ENCODE results near the gene ABHD16B. TPM values are rescaled to one million over a fixed set of nuclear protein-coding genes. Genes with fewer than 3 reads are reported as not detected.
A peak's percentile ranks its signal among the peaks of the same experiment; 100 is the strongest.

ABHD16B gene
- total RNA-seq, 1 donor = not detected

- Histone ChIP-seq H3K4me3 (ENCODE audit: insufficient read depth, low read length) (no peak overlapping the region), H3K9me3 (ENCODE audit: low read depth, low read length) (no peaks in the 10 kb centered on the region), H2AFZ (ENCODE audit: low read length) (no peak overlapping the region), H3K4me2 (ENCODE audit: insufficient read depth, low read length) (no peak overlapping the region), H3K4me1 (ENCODE audit: insufficient read depth, low read length) (peaks cover 13% of the 10 kb centered on the region), H3K27me3 (ENCODE audit: insufficient read depth, low read length) (peaks cover 15% of the 10 kb centered on the region), H3K79me2 (ENCODE audit: insufficient read depth, low read length) (no peaks in the 10 kb centered on the region), H4K20me1 (ENCODE audit: insufficient read depth, low read length) (no peaks in the 10 kb centered on the region), H3K36me3 (ENCODE audit: insufficient read depth, low read length) (no peaks in the 10 kb centered on the region), H3K27ac (ENCODE audit: low read depth, low read length) (no peak overlapping the region)
- peak; percentile 91 for DNase-seq (ENCODE audit: insufficient read length, low spot score, missing footprints)
- no peak for TF ChIP-seq CTCF (IDR thresholded peaks at IDR 0.05; ENCODE audit: extremely low read depth, low read depth, low read length)
Measured at GRCh38 chr20:63833776-63834490, 27.4 kb upstream of the ABHD16B start.

GRCh38 chr20:63834491-63834880 is 26.8 kb upstream of the ABHD16B start:
- peak overlapping the region; percentile 36 for H3K4me2 ChIP-seq (ENCODE audit: insufficient read depth, low read length)
- DNase-seq (ENCODE audit: insufficient read length, low spot score, missing footprints) = no peak

GRCh38 chr20:63835021-63835858 is 26.1 kb upstream of the ABHD16B start:
- Histone ChIP-seq H2AFZ (ENCODE audit: low read length) (peak overlapping the region; percentile 35), H3K4me3 (ENCODE audit: insufficient read depth, low read length) (no peak overlapping the region), H3K79me2 (ENCODE audit: insufficient read depth, low read length) (no peaks in the 10 kb centered on the region), H3K4me2 (ENCODE audit: insufficient read depth, low read length) (peak overlapping the region; percentile 36), H3K27me3 (ENCODE audit: insufficient read depth, low read length) (peaks cover 3% of the 10 kb centered on the region), H3K36me3 (ENCODE audit: insufficient read depth, low read length) (no peaks in the 10 kb centered on the region), H3K4me1 (ENCODE audit: insufficient read depth, low read length) (peaks cover 10% of the 10 kb centered on the region), H3K27ac (ENCODE audit: low read depth, low read length) (no peak overlapping the region), H4K20me1 (ENCODE audit: insufficient read depth, low read length) (no peaks in the 10 kb centered on the region), H3K9me3 (ENCODE audit: low read depth, low read length) (no peaks in the 10 kb centered on the region)
- peak; percentile 100 for DNase-seq (ENCODE audit: insufficient read length, low spot score, missing footprints)
- TF ChIP-seq CTCF (IDR thresholded peaks at IDR 0.05; ENCODE audit: extremely low read depth, low read depth, low read length) = no peak

More at GRCh38 chr20:63834491-63834880, 26.8 kb upstream of the ABHD16B start:
- Histone ChIP-seq H3K4me1 (ENCODE audit: insufficient read depth, low read length) (peaks cover 13% of the 10 kb centered on the region), H3K27me3 (ENCODE audit: insufficient read depth, low read length) (peaks cover 10% of the 10 kb centered on the region), H3K36me3 (ENCODE audit: insufficient read depth, low read length) (no peaks in the 10 kb centered on the region), H3K27ac (ENCODE audit: low read depth, low read length) (no peak overlapping the region), H3K4me3 (ENCODE audit: insufficient read depth, low read length) (no peak overlapping the region), H2AFZ (ENCODE audit: low read length) (peak overlapping the region; percentile 35), H4K20me1 (ENCODE audit: insufficient read depth, low read length) (no peaks in the 10 kb centered on the region), H3K79me2 (ENCODE audit: insufficient read depth, low read length) (no peaks in the 10 kb centered on the region), H3K9me3 (ENCODE audit: low read depth, low read length) (no peaks in the 10 kb centered on the region)
- no peak for TF ChIP-seq CTCF (IDR thresholded peaks at IDR 0.05; ENCODE audit: extremely low read depth, low read depth, low read length)
